Psoas muscle (tissue), 8 donors: Measurements from ENCODE around the gene PPIA. TPM values are rescaled to one million over a fixed set of nuclear protein-coding genes. Genes with fewer than 3 reads are reported as not detected.

ENCODE experiments used
- ATAC-seq, 4 donors: fragments of 200-7000 bp; cut with Tn5 transposase; one replicate each; pipeline ENCODE4 v1.9.1; 2020; ENCODE audit warnings: moderate library complexity in 3 of 4, mild to moderate bottlenecking in 2 of 4
- DNase-seq, 2 donors: peaks; one replicate each; pipeline ENCODE4 v3.0.0-alpha.2; 2020
- H3K27ac ChIP-seq: fragments of 200-600 bp; one replicate; pipeline ENCODE4 v1.8.0; 2022
- H3K27me3 ChIP-seq, 3 donors: fragments of 200-600 bp in 1 of 3; one replicate each; pipeline versions ENCODE4 v1.6.1 to v1.8.0; 2013 to 2022; ENCODE audit warnings: low read length in 2 of 3, mild to moderate bottlenecking in 2 of 3, moderate library complexity in 1 of 3; ENCODE audit not compliant: insufficient read depth in 3 of 3
- H3K36me3 ChIP-seq, 2 donors: fragments of 200-600 bp in 1 of 2; one replicate each; pipeline versions ENCODE4 v1.6.1 to v1.8.0; 2013 to 2022; ENCODE audit warnings: low read depth in 1 of 2, mild to moderate bottlenecking in 1 of 2, moderate library complexity in 1 of 2; ENCODE audit not compliant: insufficient read depth in 1 of 2
- H3K4me1 ChIP-seq: fragments of 200-600 bp; one replicate; pipeline ENCODE4 v1.8.0; 2022
- H3K4me3 ChIP-seq: fragments of 200-600 bp; one replicate; pipeline ENCODE4 v1.8.0; 2022; ENCODE audit warnings: mild to moderate bottlenecking
- H3K9me3 ChIP-seq: fragments of 200-600 bp; one replicate; pipeline ENCODE4 v1.8.0; 2022
- CTCF ChIP-seq: fragments of 200-600 bp; IDR thresholded peaks from one replicate; pipeline ENCODE4 v1.8.0; 2022; ENCODE audit warnings: antibody characterized with exemption
- WGBS, 3 donors: extraction: QIAGEN DNeasy Blood & Tissue Kit; methylation state at CpG; one replicate each; pipeline versions ENCODE4 v1.1.6 to v1.1.7; 2013; 5-methylcytosine and 5-hydroxymethylcytosine counted together
- intact Hi-C, 2 donors: fragments of 100-400 bp; cut with DNase I; formaldehyde crosslinking; loops; one replicate each; pipeline versions ENCODE4 v1.11.0 to v1.14.2; 2022
- polyA plus RNA-seq, 3 donors: library from polyadenylated mRNA; stranded (reverse); fragments of 200-250 nt; gene quantifications; one replicate each; pipeline ENCODE4 v1.2.3, GENCODE V29; 2013
- total RNA-seq, 4 donors: library from RNA; stranded (reverse); fragmentation: NEBNext Ultra II Directional in 2 of 4; extraction: Animal tissue kit (Norgen Biotek cat#: 25700) in 2 of 4; gene quantifications; one replicate each; pipeline versions ENCODE4 v1.2.1 to v1.2.4, GENCODE V29; 2021 to 2023
- donor health status: healthy with polysubstance abuse.
- donor health status: DM: no; HTN: no; CAD: no; lungs with moderate emphysema.
- donor health status: Bipolar disorder and iron deficiency.
- donor health status: healthy.
- donor health status: DM: yes; HTN: yes; CAD: no.
- donor health status: DM: no; HTN: no; CAD: no.
- donor health status: DM: no; HTN: no; CAD: no.
- donor health status: DM: yes; HTN: yes; CAD: no.

The PPIA gene
- total and polyA plus RNA-seq, 7 donors = 251 to 3,448 (median 725) TPM

GRCh38 chr7:44762300-44762699 is 34.2 kb upstream of the PPIA start:
- no peak for DNase-seq
- intact Hi-C loops = no loop called here
- 63 to 74% (median 63%) methylated on average over 9 of the region's 9 CpGs for WGBS, 3 donors

GRCh38 chr7:44762726-44763522 is 33.6 kb upstream of the PPIA start:
- intact Hi-C loops = no loop called here
- H3K9me3 ChIP-seq = no peaks in the 10 kb centered on the region
- 87 to 88% (median 88%) methylated on average over 15 to 20 of the region's 20 CpGs for WGBS, 3 donors
- no peaks in the 10 kb centered on the region for H3K27me3 ChIP-seq
- H3K27ac ChIP-seq = no peak overlapping the region
- TF ChIP-seq CTCF = no peak
- ATAC-seq (no peak), DNase-seq (no peak)
- H3K4me3 ChIP-seq = no peak overlapping the region
- H3K4me1 ChIP-seq = peaks cover 6% of the 10 kb centered on the region
- H3K36me3 ChIP-seq = peaks cover 3 to 95% of the 10 kb centered on the region in 2 donors

More at GRCh38 chr7:44762300-44762699, 34.2 kb upstream of the PPIA start:
- no peak overlapping the region for H3K4me3 ChIP-seq
- H3K36me3 ChIP-seq = peaks cover 3 to 97% of the 10 kb centered on the region in 2 donors
- H3K4me1 ChIP-seq = peaks cover under 1% of the 10 kb centered on the region
- no peak for ATAC-seq
- H3K27me3 ChIP-seq = no peaks in the 10 kb centered on the region
- no peak overlapping the region for H3K27ac ChIP-seq
- no peaks in the 10 kb centered on the region for H3K9me3 ChIP-seq
- TF ChIP-seq CTCF = no peak

GRCh38 chr7:44764081-44764480 is 32.4 kb upstream of the PPIA start:
- intact Hi-C loops = no loop called here
- H3K27me3 ChIP-seq = no peaks in the 10 kb centered on the region
- no peak overlapping the region for H3K27ac ChIP-seq
- DNase-seq (no peak), ATAC-seq (no peak)
- peaks cover 18% of the 10 kb centered on the region for H3K4me1 ChIP-seq
- no peak overlapping the region for H3K4me3 ChIP-seq
- TF ChIP-seq CTCF = no peak
- H3K9me3 ChIP-seq = no peaks in the 10 kb centered on the region
- WGBS, 3 donors = 77 to 88% (median 83%) methylated on average over 6 of the region's 6 CpGs
- peaks cover 3 to 85% of the 10 kb centered on the region in 2 donors for H3K36me3 ChIP-seq

GRCh38 chr7:44764665-44765578 is 31.6 kb upstream of the PPIA start:
- WGBS, 3 donors = 81 to 84% (median 83%) methylated on average over 22 of the region's 22 CpGs
- peaks cover 26% of the 10 kb centered on the region for H3K4me1 ChIP-seq
- H3K27me3 ChIP-seq = no peaks in the 10 kb centered on the region
- peak in 1 of 2 donors; percentile 41 for DNase-seq
- H3K9me3 ChIP-seq = no peaks in the 10 kb centered on the region
- H3K27ac ChIP-seq = no peak overlapping the region
- TF ChIP-seq CTCF = no peak
- H3K4me3 ChIP-seq = no peak overlapping the region
- intact Hi-C loops = no loop called here
- ATAC-seq = peak in 3 of 4 donors; percentile 12 to 40 (median 32)
- H3K36me3 ChIP-seq = peaks cover 3 to 77% of the 10 kb centered on the region in 2 donors
